ENCODE measurements around the gene CCDC74B.

DNA sequence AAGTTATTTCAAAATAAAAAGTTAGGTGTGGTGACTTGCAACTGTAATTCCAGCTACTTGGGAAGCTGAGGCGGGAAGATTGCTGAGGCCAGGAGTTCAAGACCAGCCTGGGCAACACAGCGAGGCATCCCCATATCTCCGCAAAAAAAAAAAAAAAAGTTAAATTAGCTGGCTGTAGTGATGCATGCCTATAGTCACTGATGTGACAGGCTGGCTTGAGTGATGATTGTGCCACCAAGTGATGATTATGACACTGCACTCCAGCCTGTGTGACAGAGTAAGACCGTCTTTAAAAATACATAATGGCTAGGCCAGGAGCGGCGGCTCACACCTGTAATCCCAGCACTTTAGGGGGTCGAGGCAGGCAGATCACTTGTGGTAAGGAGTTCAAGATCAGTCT lies 25.0 kb upstream of the CCDC74B start:
- no peak for TF ChIP-seq ZNF274 (IDR thresholded peaks at IDR 0.05; ENCODE audit: low read depth, low read length)
- TF ChIP-seq YY1 (IDR thresholded peaks at IDR 0.05; ENCODE audit: insufficient read depth, insufficient read length), result no peak

Data from NT2/D1 (cell line).